ENCODE results near the gene ZNF629.

Gene ZNF629

GRCh38 chr16:30736995-30737793 lies 49.8 kb downstream of the ZNF629 start:
- TF ChIP-seq SIN3A (IDR thresholded peaks at IDR 0.05; ENCODE audit: borderline replicate concordance, insufficient read depth, low read length) (no peak), FOXP2 (optimal IDR thresholded peaks at IDR 0.05; ENCODE audit: borderline replicate concordance, extremely low read depth, extremely low read length, insufficient read depth) (no peak), TAF1 (IDR thresholded peaks at IDR 0.05; ENCODE audit: borderline replicate concordance, insufficient read depth, low read length) (no peak), POLR2AphosphoS5 (IDR thresholded peaks at IDR 0.05; ENCODE audit: low read depth, low read length) (no peak), REST (IDR thresholded peaks at IDR 0.05; ENCODE audit: insufficient read depth in 1 of 2, low read depth in 2 of 2, low read length in 2 of 2) (no peak)

- no peak for TF ChIP-seq SIN3A (IDR thresholded peaks at IDR 0.05; ENCODE audit: borderline replicate concordance, insufficient read depth, low read length)
- no peak for TF ChIP-seq TAF1 (IDR thresholded peaks at IDR 0.05; ENCODE audit: borderline replicate concordance, insufficient read depth, low read length)
- no peak for TF ChIP-seq POLR2AphosphoS5 (IDR thresholded peaks at IDR 0.05; ENCODE audit: low read depth, low read length)
- TF ChIP-seq FOXP2 (optimal IDR thresholded peaks at IDR 0.05; ENCODE audit: borderline replicate concordance, extremely low read depth, extremely low read length, insufficient read depth), result no peak
- TF ChIP-seq REST (IDR thresholded peaks at IDR 0.05; ENCODE audit: insufficient read depth in 1 of 2, low read depth in 2 of 2, low read length in 2 of 2), result no peak
These were observed 55.6 kb downstream of the ZNF629 start for GRCh38 chr16:30731411-30731810.

GRCh38 chr16:30728899-30729672 lies 57.9 kb downstream of the ZNF629 start:
- TF ChIP-seq POLR2AphosphoS5 (IDR thresholded peaks at IDR 0.05; ENCODE audit: low read depth, low read length), result no peak
- no peak for TF ChIP-seq SIN3A (IDR thresholded peaks at IDR 0.05; ENCODE audit: borderline replicate concordance, insufficient read depth, low read length)
- no peak for TF ChIP-seq REST (IDR thresholded peaks at IDR 0.05; ENCODE audit: insufficient read depth in 1 of 2, low read depth in 2 of 2, low read length in 2 of 2)
- TF ChIP-seq FOXP2 (optimal IDR thresholded peaks at IDR 0.05; ENCODE audit: borderline replicate concordance, extremely low read depth, extremely low read length, insufficient read depth), result no peak
- TF ChIP-seq TAF1 (IDR thresholded peaks at IDR 0.05; ENCODE audit: borderline replicate concordance, insufficient read depth, low read length), result no peak

Measured in PFSK-1 (cell line).